ENCODE results near the gene PPP4R3A. TPM values are rescaled to one million over a fixed set of nuclear protein-coding genes. Genes with fewer than 3 reads are reported as not detected.
"Not testable (repeated sequence)": the region's sequence is repeated elsewhere in the genome, so short reads cannot be mapped to it uniquely, and the experiment has no call there.

Gene PPP4R3A
- total RNA-seq, 1 donor from 2014 or later = 79.5 TPM

DNA sequence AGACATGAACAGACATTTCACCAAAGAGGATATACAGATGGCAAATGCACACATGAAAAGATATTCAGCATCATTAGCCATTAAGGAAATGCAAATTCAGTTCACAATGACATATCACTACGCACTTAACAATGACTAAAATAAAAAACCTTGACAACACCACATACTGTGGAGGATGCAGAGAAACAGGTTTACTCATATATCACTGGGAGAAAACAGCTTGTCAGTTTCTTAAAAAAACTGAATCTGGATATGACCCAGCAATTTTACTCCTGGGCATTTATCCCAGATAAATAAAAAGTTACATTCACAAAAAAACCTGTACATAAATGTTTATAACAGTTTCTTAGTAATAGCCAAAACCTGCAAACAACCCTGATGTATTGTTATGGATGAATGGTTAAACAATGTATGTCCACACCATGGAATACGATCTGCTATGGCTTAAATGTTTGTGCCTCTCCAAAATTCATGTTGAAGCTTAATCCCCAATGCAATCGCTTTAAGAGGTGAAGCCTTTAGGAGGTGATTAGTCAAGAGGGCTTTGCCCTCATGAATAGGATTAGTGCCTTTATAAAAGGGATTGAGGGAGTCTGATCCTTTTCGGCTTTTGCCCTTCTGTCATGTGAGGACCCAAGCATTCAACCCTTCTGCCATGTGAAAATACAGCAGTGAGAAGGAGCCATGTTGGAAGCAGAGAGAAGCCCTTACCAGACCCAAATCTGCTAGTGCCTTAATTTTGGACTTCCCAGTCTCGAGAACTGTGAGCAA is 36.0 kb upstream of the PPP4R3A start:
- H3K27ac ChIP-seq (ENCODE audit: low read depth, low read length) = no peak overlapping the region
- no peaks in the 10 kb centered on the region for H3K9me3 ChIP-seq (ENCODE audit: insufficient read depth, low read depth, low read length)
- H3K4me1 Mint-ChIP-seq (ENCODE audit: low read depth, unreplicated experiment) = no peaks in the 10 kb centered on the region
- no peaks in the 10 kb centered on the region for H3K4me1 ChIP-seq (ENCODE audit: insufficient read depth, low read length)
- H3K4me3 ChIP-seq (ENCODE audit: insufficient read depth, low read depth, low read length) = no peak overlapping the region
- no peaks in the 10 kb centered on the region for H3K36me3 ChIP-seq (ENCODE audit: insufficient read depth, low read length)
- no peaks in the 10 kb centered on the region for H3K79me2 ChIP-seq (ENCODE audit: insufficient read depth, low read length)
- no peak overlapping the region for H3K4me3 Mint-ChIP-seq (ENCODE audit: unreplicated experiment)
- FAIRE-seq (no peak), DNase-seq (ENCODE audit: low read depth) (no peak)
- H3K36me3 Mint-ChIP-seq (ENCODE audit: low read depth, unreplicated experiment) = no peaks in the 10 kb centered on the region
- peaks cover 1% of the 10 kb centered on the region for H3K27me3 Mint-ChIP-seq (ENCODE audit: low read depth, unreplicated experiment)
- TF ChIP-seq, protein P1, sequence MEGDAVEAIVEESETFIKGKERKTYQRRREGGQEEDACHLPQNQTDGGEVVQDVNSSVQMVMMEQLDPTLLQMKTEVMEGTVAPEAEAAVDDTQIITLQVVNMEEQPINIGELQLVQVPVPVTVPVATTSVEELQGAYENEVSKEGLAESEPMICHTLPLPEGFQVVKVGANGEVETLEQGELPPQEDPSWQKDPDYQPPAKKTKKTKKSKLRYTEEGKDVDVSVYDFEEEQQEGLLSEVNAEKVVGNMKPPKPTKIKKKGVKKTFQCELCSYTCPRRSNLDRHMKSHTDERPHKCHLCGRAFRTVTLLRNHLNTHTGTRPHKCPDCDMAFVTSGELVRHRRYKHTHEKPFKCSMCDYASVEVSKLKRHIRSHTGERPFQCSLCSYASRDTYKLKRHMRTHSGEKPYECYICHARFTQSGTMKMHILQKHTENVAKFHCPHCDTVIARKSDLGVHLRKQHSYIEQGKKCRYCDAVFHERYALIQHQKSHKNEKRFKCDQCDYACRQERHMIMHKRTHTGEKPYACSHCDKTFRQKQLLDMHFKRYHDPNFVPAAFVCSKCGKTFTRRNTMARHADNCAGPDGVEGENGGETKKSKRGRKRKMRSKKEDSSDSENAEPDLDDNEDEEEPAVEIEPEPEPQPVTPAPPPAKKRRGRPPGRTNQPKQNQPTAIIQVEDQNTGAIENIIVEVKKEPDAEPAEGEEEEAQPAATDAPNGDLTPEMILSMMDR (IDR thresholded peaks at IDR 0.05; ENCODE audit: insufficient read depth, low read depth, low read length) = no peak
- no peak for TF ChIP-seq EZH2 (IDR thresholded peaks at IDR 0.05; ENCODE audit: insufficient read depth, low read length)
- H3K27ac Mint-ChIP-seq (ENCODE audit: unreplicated experiment) = no peak overlapping the region
- no peak overlapping the region for H2AFZ ChIP-seq (ENCODE audit: low read depth, low read length)
- no peaks in the 10 kb centered on the region for H3K27me3 ChIP-seq (ENCODE audit: insufficient read depth, low read length)
- H4K20me1 ChIP-seq (ENCODE audit: insufficient read depth, low read length) = no peaks in the 10 kb centered on the region
- peaks cover 2% of the 10 kb centered on the region for H3K9me3 Mint-ChIP-seq (ENCODE audit: unreplicated experiment)
- H3K9ac ChIP-seq (ENCODE audit: low read length) = no peak overlapping the region
- H3K4me2 ChIP-seq (ENCODE audit: low read length) = no peak overlapping the region

DNA sequence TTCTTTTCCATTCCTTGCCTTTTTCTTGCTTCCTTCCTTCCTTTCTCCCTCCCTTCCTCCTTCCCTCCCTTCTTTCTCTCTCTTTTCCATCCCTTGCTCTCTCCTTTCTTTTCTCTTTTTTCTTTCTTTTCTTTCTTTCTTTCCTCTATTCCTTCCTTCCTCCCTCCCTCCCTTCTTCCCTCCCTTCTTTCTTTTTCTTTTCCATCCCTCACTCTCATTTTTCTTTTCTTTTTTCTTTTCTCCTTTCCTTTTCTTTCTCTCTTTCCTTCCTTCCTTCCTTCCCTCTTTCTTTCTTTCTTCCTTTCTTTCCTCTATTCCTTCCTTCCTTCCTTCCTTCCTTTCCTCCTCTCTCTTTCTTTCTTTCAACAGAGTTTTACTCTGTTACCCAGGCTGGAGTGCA is 35.1 kb upstream of the PPP4R3A start:
- no peaks in the 10 kb centered on the region for H3K4me1 Mint-ChIP-seq (ENCODE audit: low read depth, unreplicated experiment)
- Histone ChIP-seq H3K36me3 (ENCODE audit: insufficient read depth, low read length) (no peaks in the 10 kb centered on the region), H3K9me3 (ENCODE audit: insufficient read depth, low read depth, low read length) (no peaks in the 10 kb centered on the region), H2AFZ (ENCODE audit: low read depth, low read length) (no peak overlapping the region), H3K79me2 (ENCODE audit: insufficient read depth, low read length) (no peaks in the 10 kb centered on the region), H3K9ac (ENCODE audit: low read length) (no peak overlapping the region), H3K4me2 (ENCODE audit: low read length) (no peak overlapping the region), H3K4me1 (ENCODE audit: insufficient read depth, low read length) (no peaks in the 10 kb centered on the region), H3K4me3 (ENCODE audit: insufficient read depth, low read depth, low read length) (no peak overlapping the region), H3K27me3 (ENCODE audit: insufficient read depth, low read length) (no peaks in the 10 kb centered on the region), H3K27ac (ENCODE audit: low read depth, low read length) (no peak overlapping the region), H4K20me1 (ENCODE audit: insufficient read depth, low read length) (no peaks in the 10 kb centered on the region)
- no peaks in the 10 kb centered on the region for H3K36me3 Mint-ChIP-seq (ENCODE audit: low read depth, unreplicated experiment)
- H3K27ac Mint-ChIP-seq (ENCODE audit: unreplicated experiment) = no peak overlapping the region
- FAIRE-seq = no peak
- peaks cover 1% of the 10 kb centered on the region for H3K27me3 Mint-ChIP-seq (ENCODE audit: low read depth, unreplicated experiment)
- TF ChIP-seq EZH2 (IDR thresholded peaks at IDR 0.05; ENCODE audit: insufficient read depth, low read length) = no peak
- TF ChIP-seq, protein P1 (IDR thresholded peaks at IDR 0.05; ENCODE audit: insufficient read depth, low read depth, low read length) = no peak
- DNase-seq (ENCODE audit: low read depth) = no peak
- H3K4me3 Mint-ChIP-seq (ENCODE audit: unreplicated experiment) = no peak overlapping the region
- peaks cover 2% of the 10 kb centered on the region for H3K9me3 Mint-ChIP-seq (ENCODE audit: unreplicated experiment)

- peaks cover 10% of the 10 kb centered on the region for H3K27me3 Mint-ChIP-seq (ENCODE audit: low read depth, unreplicated experiment)
- H2AFZ ChIP-seq (ENCODE audit: low read depth, low read length) = no peak overlapping the region
- H3K4me1 ChIP-seq (ENCODE audit: insufficient read depth, low read length) = no peaks in the 10 kb centered on the region
- no peaks in the 10 kb centered on the region for H3K36me3 ChIP-seq (ENCODE audit: insufficient read depth, low read length)
- H3K4me3 ChIP-seq (ENCODE audit: insufficient read depth, low read depth, low read length) = no peak overlapping the region
- no peaks in the 10 kb centered on the region for H3K27me3 ChIP-seq (ENCODE audit: insufficient read depth, low read length)
- no peak overlapping the region for H3K4me3 Mint-ChIP-seq (ENCODE audit: unreplicated experiment)
- no peaks in the 10 kb centered on the region for H3K4me1 Mint-ChIP-seq (ENCODE audit: low read depth, unreplicated experiment)
- no peaks in the 10 kb centered on the region for H3K36me3 Mint-ChIP-seq (ENCODE audit: low read depth, unreplicated experiment)
- FAIRE-seq (no peak), DNase-seq (ENCODE audit: low read depth) (no peak)
- H3K4me2 ChIP-seq (ENCODE audit: low read length) = no peak overlapping the region
- H3K9ac ChIP-seq (ENCODE audit: low read length) = no peak overlapping the region
- H4K20me1 ChIP-seq (ENCODE audit: insufficient read depth, low read length) = no peaks in the 10 kb centered on the region
- H3K27ac Mint-ChIP-seq (ENCODE audit: unreplicated experiment) = no peak overlapping the region
- no peak overlapping the region for H3K27ac ChIP-seq (ENCODE audit: low read depth, low read length)
- no peak for TF ChIP-seq EZH2 (IDR thresholded peaks at IDR 0.05; ENCODE audit: insufficient read depth, low read length)
- TF ChIP-seq, protein P1 (IDR thresholded peaks at IDR 0.05; ENCODE audit: insufficient read depth, low read depth, low read length) = no peak
- no peaks in the 10 kb centered on the region for H3K9me3 Mint-ChIP-seq (ENCODE audit: unreplicated experiment)
- no peaks in the 10 kb centered on the region for H3K79me2 ChIP-seq (ENCODE audit: insufficient read depth, low read length)
- no peaks in the 10 kb centered on the region for H3K9me3 ChIP-seq (ENCODE audit: insufficient read depth, low read depth, low read length)
Measured at GRCh38 chr14:91536327-91536726, 26.2 kb upstream of the PPP4R3A start.

GRCh38 chr14:91534059-91534458 is 23.9 kb upstream of the PPP4R3A start:
- H3K4me2 ChIP-seq (ENCODE audit: low read length); H3K27ac ChIP-seq (ENCODE audit: low read depth, low read length); DNase-seq (ENCODE audit: low read depth); H3K4me3 ChIP-seq (ENCODE audit: insufficient read depth, low read depth, low read length); H2AFZ ChIP-seq (ENCODE audit: low read depth, low read length); H3K4me1 Mint-ChIP-seq (ENCODE audit: low read depth, unreplicated experiment); H3K4me1 ChIP-seq (ENCODE audit: insufficient read depth, low read length); H3K36me3 Mint-ChIP-seq (ENCODE audit: low read depth, unreplicated experiment); H3K27me3 ChIP-seq (ENCODE audit: insufficient read depth, low read length); H3K36me3 ChIP-seq (ENCODE audit: insufficient read depth, low read length); H3K79me2 ChIP-seq (ENCODE audit: insufficient read depth, low read length); H4K20me1 ChIP-seq (ENCODE audit: insufficient read depth, low read length); H3K9me3 Mint-ChIP-seq (ENCODE audit: unreplicated experiment); H3K4me3 Mint-ChIP-seq (ENCODE audit: unreplicated experiment); H3K9me3 ChIP-seq (ENCODE audit: insufficient read depth, low read depth, low read length); FAIRE-seq; H3K27ac Mint-ChIP-seq (ENCODE audit: unreplicated experiment); H3K9ac ChIP-seq (ENCODE audit: low read length): not testable (repeated sequence)
- H3K27me3 Mint-ChIP-seq (ENCODE audit: low read depth, unreplicated experiment) = peaks cover 12% of the 10 kb centered on the region
